Measurements from ENCODE around the gene CACNA1D. TPM values are rescaled to one million over a fixed set of nuclear protein-coding genes. Genes with fewer than 3 reads are reported as not detected.

The CACNA1D gene
- total and polyA plus RNA-seq, 2 donors (not counting 1 experiment from before 2014, with no cell fraction given) = 0.17 to 0.37 TPM

DNA sequence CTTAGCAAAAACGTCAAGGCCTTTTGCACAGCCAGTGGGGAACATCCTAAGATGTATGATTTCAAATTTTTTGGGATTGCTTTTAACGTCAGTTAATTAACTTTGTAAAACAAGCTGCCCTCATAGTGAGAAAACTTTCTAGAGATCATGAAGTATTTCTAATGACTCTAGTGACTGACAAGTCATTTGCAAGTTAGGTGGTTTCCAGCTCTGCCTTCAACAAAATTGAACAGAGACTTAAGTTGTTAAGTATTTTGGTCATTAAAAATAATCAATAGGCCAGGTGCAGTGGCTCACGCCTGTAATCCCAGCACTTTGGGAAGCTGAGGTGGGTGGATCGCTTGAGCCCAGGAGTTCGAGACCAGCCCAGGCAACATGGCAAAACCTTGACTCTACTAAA is 280.6 kb downstream of the CACNA1D start:
- Histone ChIP-seq H3K4me3 (replicated peaks in 1 of 4; ENCODE audit: control extremely low read depth in 1 of 4, insufficient read depth in 1 of 4, low read depth in 3 of 4, low read length in 4 of 4) (no peak overlapping the region), H3K9me3 (ENCODE audit: control insufficient read depth, insufficient read depth, low read depth, low read length) (no peaks in the 10 kb centered on the region), H4K20me1 (ENCODE audit: control insufficient read depth, extremely low read depth, insufficient read depth, low read length) (no peaks in the 10 kb centered on the region), H3K36me3 (ENCODE audit: control insufficient read depth, insufficient read depth, low read length) (no peaks in the 10 kb centered on the region), H3K79me2 (ENCODE audit: control insufficient read depth, insufficient read depth, low read length) (no peaks in the 10 kb centered on the region), H3K4me2 (ENCODE audit: extremely low read depth, insufficient read depth, low read length) (no peak overlapping the region), H3K9ac (ENCODE audit: insufficient read depth, low read length) (no peak overlapping the region), H2AFZ (ENCODE audit: low read length) (no peak overlapping the region), H3K27ac (ENCODE audit: insufficient read depth, low read length) (no peak overlapping the region), H3K27me3 (ENCODE audit: control insufficient read depth, insufficient read depth, low read length) (peaks cover 2% of the 10 kb centered on the region), H3K4me1 (ENCODE audit: control insufficient read depth, extremely low read depth, insufficient read depth, low read length) (peaks cover 15% of the 10 kb centered on the region)
- TF ChIP-seq EZH2 (IDR thresholded peaks at IDR 0.05; ENCODE audit: low read length, missing control alignments) (no peak), CTCF (conservative IDR thresholded peaks at IDR 0.05 in 1 of 2, IDR thresholded peaks at IDR 0.05 in 1 of 2; ENCODE audit: low read depth in 1 of 2, low read length in 2 of 2) (no peak)
- no peak for DNase-seq (ENCODE audit: low read depth in 2 of 2)

DNA sequence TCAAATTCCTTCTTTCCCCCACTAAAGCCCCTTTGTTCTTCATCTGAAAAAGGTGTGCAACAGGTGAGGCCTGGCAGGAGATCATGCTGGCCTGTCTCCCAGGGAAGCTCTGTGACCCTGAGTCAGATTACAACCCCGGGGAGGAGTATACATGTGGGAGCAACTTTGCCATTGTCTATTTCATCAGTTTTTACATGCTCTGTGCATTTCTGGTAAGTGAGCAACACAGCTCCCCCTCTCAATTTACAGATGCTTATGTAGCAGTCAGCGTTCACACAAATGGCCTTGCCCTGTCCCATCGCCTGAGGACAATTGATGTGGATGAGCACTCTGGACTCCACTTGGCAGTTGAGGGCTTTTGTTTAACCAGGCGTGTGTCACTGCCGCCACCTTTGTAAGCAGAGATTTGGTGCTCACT is 281.4 kb downstream of the CACNA1D start:
- H2AFZ ChIP-seq (ENCODE audit: low read length) = no peak overlapping the region
- H3K4me2 ChIP-seq (ENCODE audit: extremely low read depth, insufficient read depth, low read length) = no peak overlapping the region
- peaks cover 15% of the 10 kb centered on the region for H3K4me1 ChIP-seq (ENCODE audit: control insufficient read depth, extremely low read depth, insufficient read depth, low read length)
- no peaks in the 10 kb centered on the region for H3K9me3 ChIP-seq (ENCODE audit: control insufficient read depth, insufficient read depth, low read depth, low read length)
- no peaks in the 10 kb centered on the region for H3K79me2 ChIP-seq (ENCODE audit: control insufficient read depth, insufficient read depth, low read length)
- H3K4me3 ChIP-seq (replicated peaks in 1 of 4; ENCODE audit: control extremely low read depth in 1 of 4, insufficient read depth in 1 of 4, low read depth in 3 of 4, low read length in 4 of 4) = no peak overlapping the region
- DNase-seq (ENCODE audit: low read depth in 2 of 2) = no peak
- no peaks in the 10 kb centered on the region for H3K27me3 ChIP-seq (ENCODE audit: control insufficient read depth, insufficient read depth, low read length)
- H4K20me1 ChIP-seq (ENCODE audit: control insufficient read depth, extremely low read depth, insufficient read depth, low read length) = no peaks in the 10 kb centered on the region
- H3K27ac ChIP-seq (ENCODE audit: insufficient read depth, low read length) = no peak overlapping the region
- H3K9ac ChIP-seq (ENCODE audit: insufficient read depth, low read length) = no peak overlapping the region
- no peaks in the 10 kb centered on the region for H3K36me3 ChIP-seq (ENCODE audit: control insufficient read depth, insufficient read depth, low read length)
- no peak for TF ChIP-seq CTCF (conservative IDR thresholded peaks at IDR 0.05 in 1 of 2, IDR thresholded peaks at IDR 0.05 in 1 of 2; ENCODE audit: low read depth in 1 of 2, low read length in 2 of 2)
- TF ChIP-seq EZH2 (IDR thresholded peaks at IDR 0.05; ENCODE audit: low read length, missing control alignments) = no peak

- TF ChIP-seq CTCF (conservative IDR thresholded peaks at IDR 0.05 in 1 of 2, IDR thresholded peaks at IDR 0.05 in 1 of 2; ENCODE audit: low read depth in 1 of 2, low read length in 2 of 2) (no peak), EZH2 (IDR thresholded peaks at IDR 0.05; ENCODE audit: low read length, missing control alignments) (no peak)
- H3K9me3 ChIP-seq (ENCODE audit: control insufficient read depth, insufficient read depth, low read depth, low read length) = no peaks in the 10 kb centered on the region
- no peaks in the 10 kb centered on the region for H4K20me1 ChIP-seq (ENCODE audit: control insufficient read depth, extremely low read depth, insufficient read depth, low read length)
- H3K9ac ChIP-seq (ENCODE audit: insufficient read depth, low read length) = no peak overlapping the region
- H3K4me3 ChIP-seq (replicated peaks in 1 of 4; ENCODE audit: control extremely low read depth in 1 of 4, insufficient read depth in 1 of 4, low read depth in 3 of 4, low read length in 4 of 4) = no peak overlapping the region
- no peaks in the 10 kb centered on the region for H3K36me3 ChIP-seq (ENCODE audit: control insufficient read depth, insufficient read depth, low read length)
- H2AFZ ChIP-seq (ENCODE audit: low read length) = no peak overlapping the region
- H3K4me1 ChIP-seq (ENCODE audit: control insufficient read depth, extremely low read depth, insufficient read depth, low read length) = peaks cover 15% of the 10 kb centered on the region
- H3K27ac ChIP-seq (ENCODE audit: insufficient read depth, low read length) = peak overlapping the region; percentile 22
- peak overlapping the region; percentile 19 for H3K4me2 ChIP-seq (ENCODE audit: extremely low read depth, insufficient read depth, low read length)
- no peaks in the 10 kb centered on the region for H3K27me3 ChIP-seq (ENCODE audit: control insufficient read depth, insufficient read depth, low read length)
- no peaks in the 10 kb centered on the region for H3K79me2 ChIP-seq (ENCODE audit: control insufficient read depth, insufficient read depth, low read length)
- peak in 1 of 2 donors; percentile 52 for DNase-seq (ENCODE audit: low read depth in 2 of 2)
Measured at GRCh38 chr3:53776494-53777101, 282.2 kb downstream of the CACNA1D start.
